Stimulated activated CD8-positive, alpha-beta memory T cell treated with anti-CD3 and anti-CD28 coated beads, Interleukin-4, amount 100 ng/mL, for 1 hour (primary cell): ENCODE measurements around the gene CFAP69.
"Not testable (repeated sequence)": the region's sequence is repeated elsewhere in the genome, so short reads cannot be mapped to it uniquely, and the experiment has no call there.

Source experiments
- DNase-seq, 2 donors: peaks; one replicate each; pipeline ENCODE4 v3.0.0-alpha.2; 2020; ENCODE audit warnings: low read depth in 2 of 2, low spot score in 1 of 2

CFAP69 gene

GRCh38 chr7:90232430-90232829 is 12.5 kb upstream of the CFAP69 start:
- DNase-seq, result no peak

- no peak for DNase-seq
Observed at GRCh38 chr7:90233569-90233968, 11.4 kb upstream of the CFAP69 start.

GRCh38 chr7:90236721-90237289 is 8.2 kb upstream of the CFAP69 start:
- DNase-seq, result no peak

GRCh38 chr7:90238022-90238421 is 7.0 kb upstream of the CFAP69 start:
- DNase-seq, result no peak

- no peak for DNase-seq
Observed at GRCh38 chr7:90238583-90238982, 6.4 kb upstream of the CFAP69 start.

GRCh38 chr7:90239050-90239449 is 5.9 kb upstream of the CFAP69 start:
- no peak for DNase-seq

GRCh38 chr7:90239625-90240228 is 5.2 kb upstream of the CFAP69 start:
- DNase-seq, result no peak

- no peak for DNase-seq
Observed at GRCh38 chr7:90242369-90243168, 2.4 kb upstream of the CFAP69 start.

- DNase-seq, result no peak
Observed at GRCh38 chr7:90243556-90243955, 1.4 kb upstream of the CFAP69 start.

GRCh38 chr7:90244565-90244908 is 437 bp upstream of the CFAP69 start:
- no peak for DNase-seq

- DNase-seq, result no peak
Observed at GRCh38 chr7:90246171-90246570, 1.2 kb downstream of the CFAP69 start.

- DNase-seq, result no peak
Observed at GRCh38 chr7:90248706-90249105, 3.7 kb downstream of the CFAP69 start.

- no peak for DNase-seq
Observed at GRCh38 chr7:90250601-90251303, 5.8 kb downstream of the CFAP69 start.

GRCh38 chr7:90251304-90251635 is 6.3 kb downstream of the CFAP69 start:
- DNase-seq, result no peak

- not testable (repeated sequence) for DNase-seq
Observed at GRCh38 chr7:90256011-90256410, 11.0 kb downstream of the CFAP69 start.

GRCh38 chr7:90256778-90257177 is 11.8 kb downstream of the CFAP69 start:
- no peak for DNase-seq

GRCh38 chr7:90261441-90261840 is 16.5 kb downstream of the CFAP69 start:
- no peak for DNase-seq

- DNase-seq, result no peak
Observed at GRCh38 chr7:90262438-90262837, 17.5 kb downstream of the CFAP69 start.

GRCh38 chr7:90266808-90267207 is 21.8 kb downstream of the CFAP69 start:
- no peak for DNase-seq

GRCh38 chr7:90267263-90267858 is 22.4 kb downstream of the CFAP69 start:
- no peak for DNase-seq

GRCh38 chr7:90269163-90269562 is 24.2 kb downstream of the CFAP69 start:
- no peak for DNase-seq
